CD4-positive, alpha-beta T cell treated with Interleukin-21 for 1 hour (primary cell): ENCODE measurements around the gene CDKAL1.
"Not testable (repeated sequence)": the region's sequence is repeated elsewhere in the genome, so short reads cannot be mapped to it uniquely, and the experiment has no call there.

Experiments used
- DNase-seq: peaks from one replicate; pipeline ENCODE4 v3.0.0-alpha.2; 2020

The CDKAL1 gene

GRCh38 chr6:20554817-20555216 is 20.6 kb downstream of the CDKAL1 start:
- no peak for DNase-seq

- DNase-seq, result no peak
Measured at GRCh38 chr6:20559924-20560551, 25.8 kb downstream of the CDKAL1 start.

GRCh38 chr6:20563377-20563776 is 29.1 kb downstream of the CDKAL1 start:
- DNase-seq, result no peak

- peak; percentile 41 for DNase-seq
Measured at GRCh38 chr6:20564269-20564668, 30.0 kb downstream of the CDKAL1 start.

DNA sequence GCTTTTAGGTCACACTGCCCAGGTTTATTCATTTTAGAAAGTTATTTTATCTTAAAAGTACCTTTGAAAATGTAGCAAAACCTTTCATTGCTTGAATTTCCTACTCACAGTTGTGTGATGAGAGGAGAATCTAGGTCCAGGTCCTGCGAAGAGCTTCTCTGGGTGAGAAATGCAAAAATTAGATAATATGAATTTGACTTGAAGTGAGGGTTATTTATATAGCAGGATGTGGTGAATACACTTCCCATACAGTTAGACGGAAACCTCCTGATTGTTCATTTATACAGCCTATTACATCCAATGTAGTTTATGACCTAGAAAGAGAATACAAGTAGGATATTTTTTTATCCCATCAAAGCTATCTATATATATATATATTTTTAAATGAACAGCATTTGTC is 30.5 kb downstream of the CDKAL1 start:
- no peak for DNase-seq

DNA sequence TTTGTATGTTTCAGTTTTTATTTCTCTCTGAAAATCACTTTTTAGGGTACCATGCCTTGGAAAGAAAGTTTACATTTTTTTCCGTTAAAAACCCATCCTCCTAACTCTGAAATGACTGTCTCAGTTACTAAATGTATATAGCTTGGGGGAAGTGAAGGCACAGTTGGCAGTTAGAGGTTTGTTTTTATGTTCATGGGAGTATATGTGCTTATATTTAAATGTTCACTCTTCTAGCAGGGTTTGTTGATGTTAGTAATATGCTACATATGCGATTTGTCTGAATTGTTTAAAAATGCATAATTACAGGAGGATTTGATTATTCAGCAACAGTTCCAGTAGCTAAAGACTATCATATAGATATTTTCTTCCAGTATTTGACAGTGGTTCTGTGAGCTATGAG is 31.1 kb downstream of the CDKAL1 start:
- DNase-seq, result no peak

DNA sequence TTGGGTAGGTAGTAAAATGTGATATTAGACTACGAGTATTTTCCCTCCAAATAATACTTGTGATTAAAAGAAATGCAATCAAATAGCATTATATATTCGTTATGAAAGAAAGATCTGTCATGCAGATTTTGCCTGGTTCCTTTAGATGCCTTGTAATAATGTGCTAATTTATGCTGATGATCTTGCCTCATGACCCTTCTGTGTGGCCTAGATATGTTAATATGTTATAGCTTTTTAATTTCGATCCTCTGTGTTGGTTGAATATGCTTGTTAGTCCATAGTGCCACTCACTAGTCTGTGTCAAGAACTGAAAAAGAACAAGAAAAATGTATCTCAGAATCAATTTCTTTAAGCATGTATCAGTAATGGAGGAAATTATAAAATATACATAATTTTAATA is 31.9 kb downstream of the CDKAL1 start:
- no peak for DNase-seq

DNA sequence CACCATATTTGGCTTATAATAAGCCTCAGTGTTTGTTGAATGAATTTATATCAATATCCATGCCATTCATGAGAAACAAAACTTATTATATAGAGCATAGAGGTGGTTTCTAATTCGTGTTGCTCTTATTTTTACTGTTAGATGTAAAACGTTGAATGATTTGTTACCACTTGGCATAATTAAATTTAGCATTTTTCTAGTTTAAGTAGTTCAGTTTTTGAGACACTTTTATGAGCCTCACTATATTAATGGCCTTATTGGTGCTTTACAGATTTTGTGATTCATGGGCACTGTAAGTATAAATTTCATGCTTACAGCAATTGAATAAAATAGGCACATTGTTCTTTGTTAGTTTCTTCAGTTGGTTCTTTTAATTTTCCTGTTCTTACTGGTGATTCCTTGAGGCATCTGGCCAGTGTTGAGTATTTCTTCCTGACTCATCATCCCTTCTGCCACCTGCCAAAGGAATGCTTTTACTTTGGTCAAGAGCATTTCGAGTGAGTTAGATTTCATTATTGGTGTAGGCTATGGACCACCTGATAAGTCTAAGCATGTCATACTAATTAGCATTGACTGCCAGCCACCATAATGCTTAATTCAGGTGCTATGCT is 34.8 kb downstream of the CDKAL1 start:
- DNase-seq, result no peak

DNA sequence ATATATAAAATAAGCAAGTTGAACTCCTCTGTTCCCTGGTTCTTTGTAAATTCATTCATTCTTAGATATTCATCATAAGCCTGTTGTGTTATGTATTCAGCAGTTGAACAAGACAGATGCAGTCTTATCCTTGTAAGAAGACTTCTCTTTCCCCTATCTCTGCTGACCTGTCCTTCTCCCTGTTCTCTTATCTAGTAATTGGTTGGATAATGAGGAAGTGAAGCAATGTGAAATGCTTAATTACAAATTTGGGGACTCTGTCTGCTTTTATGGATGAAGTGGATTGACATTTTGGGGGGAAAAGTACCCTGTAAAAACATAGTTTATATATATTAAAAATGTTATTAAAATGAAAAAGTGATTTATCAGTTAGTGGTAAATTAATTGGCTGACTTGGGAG is 37.0 kb downstream of the CDKAL1 start:
- no peak for DNase-seq

DNA sequence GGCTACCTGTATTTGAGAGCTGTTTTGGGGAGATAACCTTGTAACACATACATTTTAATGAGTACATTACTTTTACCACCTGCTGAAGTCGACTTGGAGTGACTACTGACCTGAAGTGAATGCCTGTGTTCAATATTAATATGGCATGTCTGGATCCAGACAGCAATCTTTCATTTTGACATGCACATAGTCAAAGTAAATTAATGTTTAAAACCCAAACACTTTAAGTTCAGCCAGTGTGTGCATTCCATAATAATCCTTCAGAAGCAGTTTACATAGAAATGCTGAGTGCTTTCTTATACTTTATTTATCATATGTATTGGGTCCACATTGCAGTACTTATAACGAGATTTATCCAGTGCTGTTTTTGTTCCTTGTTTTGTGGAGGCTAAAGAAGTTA is 38.0 kb downstream of the CDKAL1 start:
- no peak for DNase-seq

GRCh38 chr6:20572940-20573339 is 38.7 kb downstream of the CDKAL1 start:
- DNase-seq, result no peak

DNA sequence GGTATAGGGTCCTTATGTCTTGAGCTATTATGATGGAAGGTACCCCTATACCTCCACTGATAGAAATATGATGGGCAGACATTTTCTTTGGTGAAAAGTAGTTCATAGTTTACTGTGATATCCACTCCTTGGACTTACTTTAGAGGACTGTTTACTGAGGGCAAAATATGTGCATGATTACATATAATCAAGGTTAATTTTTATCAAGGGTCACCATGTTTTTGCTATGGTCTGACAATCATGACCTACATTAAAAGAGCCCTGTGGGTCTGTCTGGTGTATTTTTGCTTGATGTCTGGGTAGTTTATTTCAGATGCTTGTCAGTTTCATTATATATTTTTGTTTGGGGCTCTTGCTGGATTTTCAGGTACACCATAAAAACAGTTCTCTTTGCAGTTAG is 40.1 kb downstream of the CDKAL1 start:
- DNase-seq, result no peak

GRCh38 chr6:20575125-20575524 is 40.9 kb downstream of the CDKAL1 start:
- DNase-seq, result no peak

DNA sequence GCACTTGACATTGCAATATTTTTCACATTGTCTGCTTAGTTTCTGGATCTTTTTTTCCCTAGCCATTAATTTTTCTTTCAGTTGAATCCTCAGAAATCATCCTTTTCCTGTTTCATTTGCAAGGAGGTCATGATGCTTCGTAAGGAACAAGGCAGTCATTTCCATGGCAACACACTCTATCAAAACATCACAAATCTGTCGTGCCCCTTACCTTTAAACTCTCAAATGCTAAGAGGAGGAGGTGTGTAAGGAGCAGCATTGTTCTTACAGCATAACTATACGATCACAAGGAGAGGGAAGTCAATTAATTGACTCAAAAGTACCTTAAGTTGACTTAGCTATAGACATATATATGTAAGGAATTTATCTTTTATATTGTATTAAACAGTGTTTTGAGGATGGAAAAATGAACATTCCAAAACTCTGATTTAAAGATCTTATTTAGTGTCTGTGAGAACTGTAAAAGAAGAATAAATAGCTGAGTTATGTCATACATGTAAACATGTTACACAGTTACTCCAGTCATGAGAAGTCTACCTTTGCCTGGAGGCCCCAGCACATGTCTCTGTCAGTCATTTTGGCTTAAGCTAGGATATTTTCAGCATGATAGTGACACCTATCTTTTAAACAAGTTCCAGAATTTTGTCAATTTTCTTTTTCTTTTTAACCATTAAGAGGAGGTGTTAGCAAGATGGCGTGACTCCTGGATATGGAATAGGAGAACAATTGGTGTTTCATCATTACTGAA is 41.6 kb downstream of the CDKAL1 start:
- DNase-seq, result no peak

- no peak for DNase-seq
Measured at GRCh38 chr6:20577173-20577688, 43.0 kb downstream of the CDKAL1 start.

DNA sequence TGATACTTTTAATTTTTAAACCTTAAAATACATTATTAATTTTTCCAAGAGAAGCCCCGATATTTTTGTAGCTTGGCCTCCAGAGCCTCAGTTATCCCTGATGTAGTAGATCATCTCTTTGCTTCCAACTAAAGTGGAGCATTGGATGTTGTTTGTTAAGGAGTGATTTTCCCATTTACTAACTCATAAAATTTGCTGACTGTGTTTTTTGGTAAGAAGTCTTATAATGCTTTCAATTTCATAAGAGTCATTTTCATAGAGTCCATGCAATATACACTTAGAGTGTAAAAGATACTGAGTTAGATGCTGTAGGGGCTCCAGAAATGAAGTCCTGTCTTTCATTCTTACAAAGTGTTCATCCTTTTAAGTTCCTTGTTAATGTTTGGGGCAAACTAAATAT is 46.8 kb downstream of the CDKAL1 start:
- no peak for DNase-seq

GRCh38 chr6:20582586-20583443 is 48.6 kb downstream of the CDKAL1 start:
- no peak for DNase-seq

DNA sequence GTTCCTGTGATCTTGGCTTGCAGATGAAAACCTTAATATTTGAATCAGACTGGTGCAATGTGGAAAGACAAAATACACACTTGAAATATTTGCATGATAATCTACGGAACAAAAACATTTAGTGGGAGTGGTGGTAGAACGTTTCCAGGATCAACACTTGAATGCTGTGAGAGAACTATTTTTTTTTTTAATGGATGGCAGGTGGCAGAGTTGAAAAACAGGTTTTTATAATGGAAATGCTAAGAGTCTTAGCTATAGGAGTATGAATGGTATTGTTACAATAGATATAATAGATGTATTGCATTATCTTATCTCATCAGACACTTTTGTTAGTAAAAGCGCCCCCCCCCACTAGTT is 49.2 kb downstream of the CDKAL1 start:
- DNase-seq, result no peak

GRCh38 chr6:20584100-20584731 is 50.0 kb downstream of the CDKAL1 start:
- DNase-seq, result no peak

DNA sequence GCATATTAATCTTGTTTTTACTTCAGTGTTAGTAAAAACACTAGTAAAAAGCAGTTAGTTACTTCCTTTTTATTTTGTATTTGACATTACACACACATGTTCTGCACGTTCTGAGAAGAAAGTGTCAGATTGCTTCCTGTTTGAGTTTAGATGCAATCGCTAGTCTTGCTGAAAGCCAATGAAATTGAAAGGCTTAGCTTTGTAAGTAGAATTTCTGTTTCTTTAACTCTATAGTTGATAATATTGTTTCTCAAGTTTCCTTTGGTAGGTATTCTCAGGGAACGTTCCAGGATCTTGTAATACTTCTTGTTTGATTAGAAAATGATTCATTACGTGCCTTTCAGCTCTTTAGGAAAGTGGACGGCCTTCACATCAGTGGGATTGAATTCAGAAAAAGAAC is 55.0 kb downstream of the CDKAL1 start:
- DNase-seq, result no peak

- DNase-seq, result not testable (repeated sequence)
Measured at GRCh38 chr6:20590476-20590875, 56.2 kb downstream of the CDKAL1 start.

DNA sequence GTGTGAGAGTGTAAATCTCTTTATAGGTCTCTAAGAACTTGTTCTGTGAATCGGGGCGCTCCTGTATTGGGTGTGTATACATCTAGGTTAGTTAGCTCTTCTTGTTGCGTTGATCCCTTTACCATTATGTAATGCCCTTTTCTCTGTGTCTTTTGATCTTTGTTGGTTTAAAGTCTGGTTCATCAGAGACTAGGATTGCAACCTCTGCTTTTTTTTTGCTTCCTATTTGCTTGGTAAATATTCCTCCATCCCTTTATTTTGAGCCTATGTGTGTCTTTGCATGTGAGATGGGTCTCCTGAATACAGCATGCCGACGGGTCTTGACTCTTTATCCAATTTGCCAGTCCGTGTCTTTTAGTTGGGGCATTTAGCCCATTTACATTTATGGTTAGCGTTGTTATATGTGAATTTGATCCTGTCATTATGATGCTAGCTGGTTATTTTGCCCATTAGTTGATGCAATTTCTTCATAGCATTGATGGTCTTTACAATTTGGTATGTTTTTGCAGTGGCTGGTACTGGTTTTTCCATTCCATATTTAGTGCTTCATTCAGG is 60.1 kb downstream of the CDKAL1 start:
- DNase-seq, result not testable (repeated sequence)
